Measurements from ENCODE around the gene SLITRK3.
"Not testable (repeated sequence)": the region's sequence is repeated elsewhere in the genome, so short reads cannot be mapped to it uniquely, and the experiment has no call there.

Gene SLITRK3

DNA sequence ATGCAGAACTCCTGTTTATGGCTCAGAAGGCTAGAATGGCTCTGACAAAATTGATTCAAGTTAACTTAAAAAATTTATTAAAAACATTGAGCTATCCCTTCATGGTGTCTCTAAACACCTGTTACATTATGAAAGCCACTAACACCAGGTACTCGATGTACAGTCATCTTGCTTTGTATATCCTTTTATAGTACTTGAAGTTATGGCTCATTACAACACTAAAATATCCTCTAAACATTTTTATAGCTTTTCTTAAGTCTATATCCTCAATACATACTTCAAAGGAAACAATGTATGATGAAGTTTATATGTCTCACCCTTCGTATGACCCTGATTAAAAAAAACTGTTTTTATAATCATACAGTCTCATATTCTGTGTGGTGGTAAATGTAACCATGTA, 38.2 kb downstream of the SLITRK3 start:
- H3K27ac ChIP-seq: no peak overlapping the region
- no peak for TF ChIP-seq CTCF (conservative IDR thresholded peaks at IDR 0.05)

DNA sequence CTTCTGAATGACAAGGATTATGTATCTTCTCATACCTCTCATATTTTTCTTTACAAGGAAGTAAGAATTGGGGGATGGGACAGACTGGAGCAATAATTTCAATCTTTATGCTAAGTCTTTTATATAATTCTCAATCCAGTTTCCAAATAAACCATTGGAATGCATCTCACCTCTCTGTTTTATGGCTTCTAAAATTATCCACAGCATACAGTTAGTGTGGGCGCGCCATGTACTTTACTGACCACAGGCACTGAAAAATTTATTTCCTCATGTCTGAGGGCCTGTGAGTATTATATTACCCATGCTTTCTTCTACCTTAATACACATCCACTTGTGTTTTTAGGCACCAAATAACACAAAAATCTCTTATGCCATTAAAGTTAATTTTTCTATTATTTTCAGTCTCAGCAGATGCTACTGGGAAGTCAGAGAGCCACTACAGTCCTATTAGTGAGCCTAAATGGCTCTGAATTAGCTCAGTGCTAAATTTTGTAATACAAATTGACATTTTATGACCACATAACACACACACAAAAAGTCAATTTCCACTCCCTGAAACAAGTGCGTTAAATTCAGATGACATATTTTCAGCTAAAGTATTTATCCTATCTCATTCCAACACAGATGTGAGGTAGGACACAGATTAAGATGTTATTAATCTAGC, 39.3 kb downstream of the SLITRK3 start:
- no peak for TF ChIP-seq CTCF (conservative IDR thresholded peaks at IDR 0.05)
- H3K27ac ChIP-seq: no peak overlapping the region

DNA sequence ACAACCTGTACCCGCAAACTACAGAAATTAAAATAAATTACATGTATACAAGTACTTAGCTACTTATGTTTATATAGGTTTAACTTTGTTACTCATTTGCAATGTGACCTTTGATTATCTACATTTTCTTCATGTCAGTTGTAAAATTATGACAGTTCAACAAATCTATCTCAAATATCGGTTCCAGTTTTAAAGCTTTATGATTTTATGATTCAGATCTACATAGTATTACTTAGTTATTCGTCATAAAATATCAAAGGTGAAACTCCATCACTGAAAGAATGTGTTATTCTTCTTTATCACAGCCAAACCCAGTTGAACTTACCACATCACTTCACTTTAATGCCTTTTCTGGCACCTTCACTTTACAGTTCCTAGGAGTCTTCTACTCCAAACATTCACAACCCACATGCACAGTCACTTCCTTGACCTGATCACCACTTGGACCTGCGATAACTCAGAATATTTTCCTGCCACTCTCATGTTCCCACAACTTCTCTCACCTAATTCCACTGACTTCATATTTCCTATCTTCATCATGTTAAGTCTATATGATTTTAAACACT, 47.2 kb downstream of the SLITRK3 start:
- no peak for TF ChIP-seq CTCF (conservative IDR thresholded peaks at IDR 0.05)
- H3K27ac ChIP-seq: no peak overlapping the region

GRCh38 chr3:165144271-165144670, 51.9 kb downstream of the SLITRK3 start:
- TF ChIP-seq CTCF (conservative IDR thresholded peaks at IDR 0.05): no peak
- no peak overlapping the region for H3K27ac ChIP-seq

DNA sequence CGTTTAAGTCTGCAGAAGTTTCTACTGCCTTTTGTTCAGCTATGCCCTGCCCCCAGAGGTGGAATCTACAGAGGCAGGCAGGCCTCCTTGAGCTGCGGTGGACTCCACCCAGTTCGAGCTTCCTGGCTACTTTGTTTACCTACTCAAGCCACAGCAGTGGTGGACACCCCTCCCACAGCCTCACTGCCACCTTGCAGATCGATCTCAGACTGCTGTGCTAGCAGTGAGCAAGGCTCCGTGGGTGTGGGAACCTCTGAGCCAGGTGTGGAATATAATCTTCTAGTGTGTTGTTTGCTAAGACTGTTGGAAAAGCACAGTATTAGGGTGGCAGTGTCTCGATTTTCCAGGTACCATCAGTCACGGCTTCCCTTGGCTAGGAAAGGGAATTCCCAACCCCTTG, 56.3 kb downstream of the SLITRK3 start:
- H3K27ac ChIP-seq: not testable (repeated sequence)

Measured in VCaP (cell line).